ENCODE data around the gene RDH5.

GRCh38 chr12:55757701-55758100 is 37.5 kb downstream of the RDH5 start:
- TF ChIP-seq CTCF (IDR thresholded peaks at IDR 0.05) (no peak), POLR2A (IDR thresholded peaks at IDR 0.05) (no peak), EP300 (IDR thresholded peaks at IDR 0.05) (no peak)
